GM12878 (cell line): ENCODE data around the gene ADAMTS2. TPM values are rescaled to one million over a fixed set of nuclear protein-coding genes. Genes with fewer than 3 reads are reported as not detected.

Experiments
- ATAC-seq: fragments of 200-7000 bp; cut with Tn5 transposase; 3 replicates; pipeline ENCODE4 v1.9.1; 2020; ENCODE audit warnings: mild to moderate bottlenecking, moderate library complexity
- BruUV-seq: library from RNA; stranded (reverse); fragments of 400-500 nt; replicated peaks from 2 replicates; lab custom pipeline; 2021; lab: Mats Ljungman, UMichigan
- CTCF ChIA-PET: fragments of 300-600 bp; sonication (Branson Sonifier 250); formaldehyde crosslinking; extraction: SDS; loops from one replicate; lab custom pipeline; 2021; ENCODE audit warnings: inconsistent platforms; lab: Yijun Ruan, JAX
- POLR2A ChIA-PET: fragments of 350-600 bp; formaldehyde crosslinking; extraction: SDS; loops from one replicate; lab custom pipeline; 2021; ENCODE audit warnings: inconsistent platforms; lab: Charles Lee
- RAD21 ChIA-PET: fragments of 300-600 bp; sonication (Branson Sonifier 250); formaldehyde crosslinking; loops from one replicate; lab custom pipeline; 2023; ENCODE audit warnings: antibody characterized with exemption; ENCODE audit not compliant: unreplicated experiment; lab: Charles Lee
- SMC1A ChIA-PET: fragments of 300-600 bp; sonication (Branson Sonifier 250); formaldehyde crosslinking; loops from one replicate; lab custom pipeline; 2023; ENCODE audit not compliant: unreplicated experiment, uncharacterized antibody; lab: Charles Lee
- DNase-seq: peaks from one replicate; pipeline ENCODE4 v3.0.0-alpha.2; 2011; ENCODE audit warnings: low read depth, low spot score
- FAIRE-seq: peaks from 3 replicates; lab custom pipeline; 2011; peaks lifted over from hg19 to GRCh38; lab: Jason Lieb, UNC
- H2AFZ ChIP-seq: 2 replicates; pipeline ENCODE4 v1.6.0; 2011; ENCODE audit warnings: low read depth, low read length, control low read depth; ENCODE audit not compliant: control insufficient read depth
- H3K27ac ChIP-seq: 2 replicates; pipeline ENCODE4 v1.5.1; 2011; ENCODE audit warnings: control low read depth; ENCODE audit not compliant: control insufficient read depth, insufficient read depth
- H3K27me3 ChIP-seq, 2 experiments: replicated peaks in 1 of 2; 2 replicates each; pipeline versions ENCODE4 v1.6.0 to v1.6.1; 2011; ENCODE audit warnings: low read length in 1 of 2; ENCODE audit not compliant: control insufficient read depth in 2 of 2, insufficient read depth in 2 of 2
- H3K36me3 ChIP-seq, 2 experiments: 2 replicates each; pipeline ENCODE4 v1.5.1; 2011; ENCODE audit warnings: low read length in 1 of 2; ENCODE audit not compliant: control insufficient read depth in 2 of 2, insufficient read depth in 2 of 2
- H3K4me1 ChIP-seq: 2 replicates; pipeline ENCODE4 v1.6.1; 2011; ENCODE audit warnings: mild to moderate bottlenecking, low read length, moderate library complexity, mixed read lengths; ENCODE audit not compliant: control insufficient read depth, insufficient read depth
- H3K4me2 ChIP-seq: 2 replicates; pipeline ENCODE4 v1.6.0; 2011; ENCODE audit warnings: control low read depth; ENCODE audit not compliant: control insufficient read depth, insufficient read depth
- H3K4me3 ChIP-seq: fragments of 200-600 bp; sonication (generic); 2 replicates; pipeline ENCODE4 v1.5.1; 2016
- H3K79me2 ChIP-seq: 2 replicates; pipeline ENCODE4 v1.6.0; 2011; ENCODE audit warnings: low read length; ENCODE audit not compliant: control insufficient read depth, insufficient read depth
- H3K9ac ChIP-seq: 2 replicates; pipeline ENCODE4 v1.8.0; 2011; ENCODE audit warnings: low read length, control low read depth, mixed read lengths; ENCODE audit not compliant: control insufficient read depth, insufficient read depth
- H3K9me3 ChIP-seq: replicated peaks from 3 replicates; pipeline ENCODE4 v1.5.1; 2011; ENCODE audit warnings: mild to moderate bottlenecking, low read length; ENCODE audit not compliant: control insufficient read depth, insufficient read depth
- H4K20me1 ChIP-seq: 2 replicates; pipeline ENCODE4 v1.6.0; 2011; ENCODE audit not compliant: control insufficient read depth, insufficient read depth
- ASH2L ChIP-seq: fragments of 300-600, 200-600 bp; sonication (generic); IDR thresholded peaks from 2 replicates; pipeline ENCODE4 v1.6.1; 2017; ENCODE audit warnings: low read depth, mild to moderate bottlenecking, borderline replicate concordance
- BACH1 ChIP-seq: fragments of 450-650 bp; IDR thresholded peaks from 2 replicates; pipeline ENCODE4 v1.6.1; 2017; ENCODE audit warnings: mild to moderate bottlenecking, borderline replicate concordance
- BRCA1 ChIP-seq: IDR thresholded peaks from 2 replicates; pipeline ENCODE4 v1.6.1; 2011; ENCODE audit warnings: low read depth, low read length, improper control_type of control experiment
- CHD1 ChIP-seq: IDR thresholded peaks from 2 replicates; pipeline ENCODE4 v1.6.1; 2012; ENCODE audit warnings: low read depth, low read length, improper control_type of control experiment
- CREM ChIP-seq: IDR thresholded peaks from 2 replicates; pipeline ENCODE4 v1.6.1; 2014; ENCODE audit warnings: antibody characterized with exemption, low read depth
- E2F8 ChIP-seq: fragments of 450-650 bp; IDR thresholded peaks from 2 replicates; pipeline ENCODE4 v1.6.1; 2018; ENCODE audit warnings: mild to moderate bottlenecking, low read depth, moderate library complexity; ENCODE audit not compliant: partially characterized antibody
- ELK1 ChIP-seq: IDR thresholded peaks from 2 replicates; pipeline ENCODE4 v1.6.1; 2012; ENCODE audit warnings: low read depth, low read length, improper control_type of control experiment
- HCFC1 ChIP-seq: fragments of 150-350 bp; IDR thresholded peaks from 2 replicates; pipeline ENCODE4 v1.6.1; 2014; ENCODE audit warnings: low read length
- IKZF1 ChIP-seq: fragments of 450-650 bp; conservative IDR thresholded peaks from 2 replicates; pipeline ENCODE4 v1.6.1; 2017; ENCODE audit warnings: antibody characterized with exemption, mild to moderate bottlenecking
- POU2F2 ChIP-seq: IDR thresholded peaks from 3 replicates; pipeline ENCODE4 v1.6.1; 2011; ENCODE audit warnings: low read depth, mild to moderate bottlenecking, low read length, borderline replicate concordance
- SREBF1 ChIP-seq: IDR thresholded peaks from 2 replicates; pipeline ENCODE4 v1.6.1; 2012; ENCODE audit warnings: mild to moderate bottlenecking, low read length
- TCF7 ChIP-seq: IDR thresholded peaks from 2 replicates; pipeline ENCODE4 v1.6.1; 2014; ENCODE audit warnings: antibody characterized with exemption, borderline replicate concordance
- ZBED1 ChIP-seq: IDR thresholded peaks from 2 replicates; pipeline ENCODE4 v1.6.1; 2016; ENCODE audit warnings: borderline replicate concordance
- ZNF217 ChIP-seq: fragments of 450-650 bp; IDR thresholded peaks from 2 replicates; pipeline ENCODE4 v1.6.1; 2017; ENCODE audit warnings: antibody characterized with exemption, mild to moderate bottlenecking
- WGBS: methylation state at CpG from one replicate; pipeline ENCODE4 v1.1.6; 2016; ENCODE audit warnings: low lambda C conversion rate; ENCODE audit not compliant: insufficient replicate concordance, insufficient coverage; ENCODE audit errors: missing lambda C conversion rate; 5-methylcytosine and 5-hydroxymethylcytosine counted together
- in situ Hi-C: fragments of 300-500 bp; cut with MboI; formaldehyde crosslinking; loops from 9 replicates; pipeline ENCODE4 v1.14.3; 2018; ENCODE audit warnings: mixed read lengths
- intact Hi-C: fragments of 100-400 bp; cut with micrococcal nuclease; formaldehyde crosslinking; loops from one replicate; pipeline ENCODE4 v1.14.2; 2022; ENCODE audit not compliant: unreplicated experiment
- polyA plus RNA-seq, 11 experiments: library from polyadenylated mRNA; depleted of rRNA in 4 of 11; unstranded in 6 of 11; stranded (reverse) in 5 of 11; fragments of >200 nt; fragmentation: Nextera tagmentation in 4 of 11; fragmentation: Illumina TruSeq in 1 of 11; extraction: Ambion mirVana in 4 of 11; extraction: Trizol in 1 of 11; gene quantifications; 1 replicate in 1 of 11; 2 replicates in 10 of 11; pipeline versions ENCODE4 v1.2.1 to v1.2.3, GENCODE V29; 2011 to 2016; ENCODE audit warnings: inconsistent platforms in 2 of 11, missing spikeins in 2 of 11, low read depth in 1 of 11
- total RNA-seq, 4 experiments: library from RNA; depleted of rRNA in 3 of 4; stranded (reverse); fragments of >200 nt in 3 of 4; fragmentation: Illumina TruSeq in 1 of 4; extraction: Trizol in 1 of 4; gene quantifications; 2 replicates each; pipeline versions ENCODE4 v1.2.1 to v1.2.3, GENCODE V29; 2013 to 2021
- TF ChIP-seq, protein P1 (sequence below): fragments of 150-350 bp; IDR thresholded peaks from 2 replicates; pipeline ENCODE4 v1.6.1; 2014; ENCODE audit warnings: mild to moderate bottlenecking, low read depth, low read length

The ADAMTS2 gene
- total and polyA plus RNA-seq, 10 of the 15 experiments (the other 5 are each of a cell fraction or from before 2014, with no cell fraction given): 0.03 to 0.05 TPM; not detected in 8

GRCh38 chr5:179254638-179255271 is 90.5 kb downstream of the ADAMTS2 start (continued):
- TF ChIP-seq E2F8: no peak
- no peak for TF ChIP-seq IKZF1
- no peak for TF ChIP-seq ELK1
- no peak for TF ChIP-seq CHD1
- TF ChIP-seq ZBED1: no peak

DNA sequence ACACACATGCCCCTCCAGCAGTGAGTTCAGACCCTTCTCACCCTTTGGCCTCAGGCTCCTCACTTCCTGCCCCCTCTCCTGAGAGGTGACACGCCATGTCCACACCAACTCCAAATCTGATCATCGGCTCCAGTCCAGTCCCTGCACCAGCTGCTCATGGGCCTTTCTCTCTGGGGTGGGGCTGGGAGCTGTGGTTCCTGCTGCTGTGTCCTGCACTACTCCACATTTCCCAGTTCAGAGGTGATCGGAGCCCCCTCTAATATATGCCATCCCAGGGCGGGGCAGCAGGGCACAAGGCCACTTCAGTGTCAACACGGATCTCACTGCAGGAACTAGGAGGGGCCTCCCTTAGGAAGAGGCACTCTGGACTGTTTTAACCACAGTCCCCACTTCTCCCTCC is 91.5 kb downstream of the ADAMTS2 start:
- H3K4me3 ChIP-seq: no peak overlapping the region
- no peaks in the 10 kb centered on the region for H3K4me1 ChIP-seq
- no peak overlapping the region for H2AFZ ChIP-seq
- intact Hi-C loops (no loop called here), in situ Hi-C loops (no loop called here)
- no peaks in the 10 kb centered on the region for H3K27me3 ChIP-seq
- no peak for DNase-seq
- no peaks in the 10 kb centered on the region for H4K20me1 ChIP-seq
- no peak for ATAC-seq
- SMC1A ChIA-PET: no interaction called here
- no peak overlapping the region for H3K27ac ChIP-seq
- WGBS: 24% methylated on average over 5 of the region's 5 CpGs
- CTCF ChIA-PET: no interaction called here
- no peak for FAIRE-seq
- POLR2A ChIA-PET: no interaction called here
- no peak overlapping the region for H3K4me2 ChIP-seq
- no peaks in the 10 kb centered on the region for H3K36me3 ChIP-seq
- no peaks in the 10 kb centered on the region for H3K79me2 ChIP-seq
- RAD21 ChIA-PET: no interaction called here
- no peak overlapping the region for H3K9ac ChIP-seq
- no TSS peak for BruUV-seq
- H3K9me3 ChIP-seq: no peaks in the 10 kb centered on the region; the same call in 2 of the 3 replicates
- TF ChIP-seq, protein P1, sequence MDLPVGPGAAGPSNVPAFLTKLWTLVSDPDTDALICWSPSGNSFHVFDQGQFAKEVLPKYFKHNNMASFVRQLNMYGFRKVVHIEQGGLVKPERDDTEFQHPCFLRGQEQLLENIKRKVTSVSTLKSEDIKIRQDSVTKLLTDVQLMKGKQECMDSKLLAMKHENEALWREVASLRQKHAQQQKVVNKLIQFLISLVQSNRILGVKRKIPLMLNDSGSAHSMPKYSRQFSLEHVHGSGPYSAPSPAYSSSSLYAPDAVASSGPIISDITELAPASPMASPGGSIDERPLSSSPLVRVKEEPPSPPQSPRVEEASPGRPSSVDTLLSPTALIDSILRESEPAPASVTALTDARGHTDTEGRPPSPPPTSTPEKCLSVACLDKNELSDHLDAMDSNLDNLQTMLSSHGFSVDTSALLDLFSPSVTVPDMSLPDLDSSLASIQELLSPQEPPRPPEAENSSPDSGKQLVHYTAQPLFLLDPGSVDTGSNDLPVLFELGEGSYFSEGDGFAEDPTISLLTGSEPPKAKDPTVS: no peak
- no peak for TF ChIP-seq ZNF217
- TF ChIP-seq BRCA1: no peak
- TF ChIP-seq HCFC1: no peak
- TF ChIP-seq POU2F2: no peak
- no peak for TF ChIP-seq ASH2L
- TF ChIP-seq TCF7: no peak
- TF ChIP-seq E2F8: no peak
- TF ChIP-seq SREBF1: no peak
- no peak for TF ChIP-seq CREM
- TF ChIP-seq BACH1: no peak
